Activated CD4-positive, alpha-beta T cell treated with anti-CD3 and anti-CD28 coated beads for 1 hour (primary cell): ENCODE measurements around the gene FAM110D.

ENCODE experiments used
- DNase-seq: peaks from one replicate; pipeline ENCODE4 v3.0.0-alpha.2; 2020

The FAM110D gene

DNA sequence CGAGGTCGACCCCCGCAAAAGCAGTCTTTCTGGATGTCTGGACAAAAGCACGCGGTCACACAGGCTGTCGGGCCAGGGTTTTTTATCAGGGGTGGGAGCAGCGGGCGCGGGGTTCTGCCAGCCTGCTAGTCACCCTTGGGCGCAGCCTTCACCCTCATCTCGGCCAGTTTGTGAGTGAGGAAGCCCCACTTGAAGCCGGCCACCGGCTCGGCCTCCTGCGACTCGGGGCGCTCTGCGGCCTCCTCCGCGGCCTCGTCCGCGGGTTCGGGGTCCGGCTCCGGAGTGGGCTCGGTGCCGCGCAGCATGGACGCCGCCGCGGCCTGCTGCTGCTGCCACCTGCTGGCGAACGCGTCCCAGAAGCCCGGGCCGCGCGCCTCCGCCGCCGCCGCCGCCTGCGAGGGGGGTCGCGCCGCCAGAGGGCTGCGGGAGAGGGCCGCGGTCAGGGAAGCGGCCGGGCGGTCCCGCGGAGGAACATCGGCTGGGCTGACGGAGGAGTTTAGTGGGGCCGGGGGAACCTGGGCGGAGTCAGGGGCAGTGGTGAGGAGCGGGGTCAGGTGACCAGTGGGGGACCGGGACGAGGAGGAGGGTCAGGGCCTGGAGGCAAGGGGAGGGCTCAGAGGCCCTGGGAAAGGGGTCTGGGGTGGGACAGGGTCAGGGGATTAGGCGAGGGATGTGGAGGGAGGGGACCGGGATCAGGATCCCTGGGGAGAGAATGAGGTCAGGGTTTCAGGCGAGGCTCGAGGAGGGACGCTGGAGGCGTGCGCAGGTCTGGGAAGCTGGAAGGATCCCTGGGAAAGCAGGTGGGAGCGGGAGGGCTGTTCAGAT, 5.4 kb downstream of the FAM110D start:
- peak; percentile 35 for DNase-seq

GRCh38 chr1:26164861-26165842, 6.3 kb downstream of the FAM110D start:
- DNase-seq = no peak

GRCh38 chr1:26166719-26167281, 7.9 kb downstream of the FAM110D start:
- no peak for DNase-seq

DNA sequence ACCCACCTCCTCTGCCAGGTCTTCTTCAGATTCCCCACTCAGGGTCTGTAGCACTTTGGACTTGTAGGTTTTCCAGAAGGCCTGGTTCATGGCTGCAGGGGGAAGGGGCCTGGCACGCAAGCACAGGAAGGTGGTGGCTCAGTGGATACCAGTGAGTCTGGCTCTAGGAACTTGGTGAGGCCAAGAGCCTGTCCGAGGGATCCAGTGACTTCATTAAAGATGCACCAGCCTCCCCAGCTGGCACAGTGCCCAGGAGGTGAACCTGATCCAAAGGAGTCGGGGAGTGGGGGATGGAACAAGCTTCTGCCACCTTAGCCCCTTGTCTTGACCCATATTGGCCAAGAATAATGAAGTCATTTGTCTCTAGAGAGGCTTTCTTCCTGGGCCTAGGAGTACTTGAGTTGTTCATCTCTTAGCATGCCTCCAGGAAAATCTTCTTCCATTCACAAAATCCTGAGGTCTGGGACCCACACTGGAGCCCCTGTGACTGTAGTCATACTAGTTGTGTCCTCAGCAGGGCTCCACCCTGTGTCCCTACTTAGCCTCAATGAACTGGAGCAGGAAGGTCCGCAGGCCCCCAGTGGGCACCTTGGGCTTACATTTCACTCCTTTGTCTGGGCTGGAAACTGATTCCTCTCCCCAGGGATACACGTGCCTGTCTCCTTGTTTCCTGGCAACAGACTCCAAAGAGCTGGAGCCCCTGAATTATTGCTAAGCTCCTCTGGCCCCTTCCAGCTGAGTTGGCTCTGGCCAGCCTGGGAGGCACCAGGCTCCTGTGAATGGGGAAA, 9.7 kb downstream of the FAM110D start, which contains the start of gene C1orf232:
TSS of gene C1orf232 (minus strand) at position 554 of the 788 bp plus-strand sequence. CDS start at position 90, 464 bp downstream.
- DNase-seq = no peak

GRCh38 chr1:26169198-26169554, 10.3 kb downstream of the FAM110D start:
- DNase-seq = no peak

- DNase-seq = peak; percentile 78
Observed at GRCh38 chr1:26169669-26170471, 11.0 kb downstream of the FAM110D start, which contains the start of gene ZNF593. ZNF593 (plus strand) TSS chr1:26169908; CDS start chr1:26169984, 76 bp downstream.

DNA sequence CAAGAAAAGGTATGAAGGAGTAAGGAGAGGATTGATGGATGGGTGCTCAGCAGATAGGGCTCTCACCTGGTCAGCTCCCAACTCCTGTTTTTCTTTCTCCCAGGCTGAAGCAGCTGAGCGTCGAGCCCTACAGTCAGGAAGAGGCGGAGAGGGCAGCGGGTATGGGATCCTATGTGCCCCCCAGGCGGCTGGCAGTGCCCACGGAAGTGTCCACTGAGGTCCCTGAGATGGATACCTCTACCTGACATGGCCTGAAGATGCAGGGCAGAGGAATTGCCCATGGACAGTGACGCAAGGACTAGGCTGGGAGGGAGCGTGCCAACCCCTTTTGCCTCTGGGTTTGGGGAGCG, 11.6 kb downstream of the FAM110D start:
- no peak for DNase-seq

DNA sequence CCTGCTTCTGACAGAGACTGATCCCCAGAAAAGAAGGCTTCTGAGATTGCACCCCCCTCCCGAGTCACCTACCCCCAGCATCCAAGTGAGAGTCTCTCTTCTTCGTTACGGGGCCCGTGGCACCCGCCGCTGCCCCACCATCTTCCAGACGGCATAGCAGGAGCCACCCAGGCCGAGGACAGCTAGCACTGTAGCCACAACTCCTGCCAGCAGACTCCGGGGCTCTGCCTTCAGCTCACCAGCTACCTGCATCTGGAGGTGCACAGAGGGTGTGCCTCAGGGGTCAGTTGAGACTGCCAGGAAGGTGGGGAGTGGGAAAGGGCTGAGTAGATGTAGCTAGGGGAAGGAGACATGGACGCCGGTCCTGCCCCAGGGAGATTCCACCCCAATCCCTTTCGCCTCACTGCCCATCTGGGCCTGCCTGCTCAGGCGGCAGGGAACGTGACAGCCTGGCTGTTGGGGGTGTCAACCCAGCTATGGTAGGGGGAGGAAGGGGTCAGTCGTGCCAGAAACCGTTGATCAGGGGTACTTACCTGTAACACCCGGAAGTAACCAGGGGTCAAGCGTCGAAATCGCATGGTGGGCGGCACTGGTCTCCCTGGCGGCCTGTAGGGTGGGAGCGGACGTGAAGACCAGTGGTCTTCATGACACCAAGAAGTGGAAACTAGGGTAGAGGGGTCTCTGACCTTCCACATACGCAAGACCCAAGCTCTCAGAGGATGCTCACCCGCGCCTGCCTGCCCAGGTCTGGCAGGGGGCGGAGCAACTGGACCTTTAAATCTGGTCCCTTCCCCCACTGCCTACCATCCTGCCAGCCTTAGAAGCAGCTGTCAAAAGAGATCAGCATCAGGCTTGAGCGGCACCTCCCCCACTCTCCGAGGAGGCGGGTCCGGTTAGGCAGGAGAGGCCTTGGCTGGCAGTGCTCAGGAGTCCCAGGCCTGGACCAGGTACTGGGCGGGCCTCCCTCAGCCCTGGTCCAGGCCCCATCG, 12.5 kb downstream of the FAM110D start, which contains the start of gene ZNF593OS:
TSS of gene ZNF593OS (minus strand) at position 749 of the 989 bp plus-strand sequence. CDS start at position 578, 171 bp downstream.
- no peak for DNase-seq

GRCh38 chr1:26175346-26175745, 16.5 kb downstream of the FAM110D start:
- DNase-seq = no peak

DNA sequence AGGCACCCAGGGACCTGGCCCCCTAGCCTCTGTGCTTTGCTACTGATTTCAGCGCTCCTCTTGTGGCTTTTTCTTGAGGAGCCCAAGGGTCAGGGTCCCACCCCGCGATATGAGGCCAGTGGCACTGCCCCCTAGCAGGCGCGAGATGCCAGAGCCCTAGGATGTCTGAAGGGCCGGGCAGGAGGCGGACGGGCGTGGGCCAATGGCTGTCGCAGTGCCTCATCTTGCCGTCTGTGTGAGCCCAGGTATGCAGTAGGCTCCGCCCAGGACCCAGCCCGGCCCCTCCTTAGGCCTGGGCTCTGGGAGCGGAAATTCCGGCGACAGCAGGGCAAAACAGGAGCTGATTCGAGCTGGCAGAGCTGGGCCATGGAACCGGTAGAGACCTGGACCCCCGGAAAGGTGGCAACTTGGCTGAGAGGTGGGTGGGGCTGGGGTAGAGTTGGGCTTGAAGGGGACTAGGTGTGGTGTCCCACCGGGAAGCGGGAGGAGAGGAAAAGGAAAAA, 18.4 kb downstream of the FAM110D start, which contains the start of gene CNKSR1:
TSS of gene CNKSR1 (plus strand) at position 310 of the 503 bp plus-strand sequence. CDS start at position 367, 57 bp downstream.
- DNase-seq = no peak

DNA sequence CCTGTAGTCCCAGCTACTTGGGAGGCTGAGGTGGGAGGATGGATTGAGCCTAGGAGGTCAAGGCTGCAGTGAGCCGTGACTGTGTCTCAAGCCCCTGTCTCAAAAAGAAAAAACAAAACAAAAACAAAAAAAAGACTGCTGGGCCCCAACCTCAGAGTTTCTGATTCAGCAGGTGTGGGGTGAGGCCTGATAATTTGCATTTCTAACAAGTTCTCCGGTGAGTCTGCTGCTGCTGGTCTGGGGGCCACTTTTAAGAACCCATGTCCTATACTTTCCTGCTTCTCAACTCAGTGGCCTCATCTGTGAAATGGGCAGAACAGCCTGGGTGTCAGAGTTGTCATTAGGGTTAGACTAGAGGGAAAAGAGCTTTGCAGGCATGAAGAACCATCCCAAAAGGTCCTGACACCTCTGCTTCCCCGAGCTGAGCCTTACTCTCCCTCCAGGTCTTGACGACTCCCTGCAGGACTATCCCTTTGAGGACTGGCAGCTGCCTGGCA, 21.2 kb downstream of the FAM110D start:
- no peak for DNase-seq

DNA sequence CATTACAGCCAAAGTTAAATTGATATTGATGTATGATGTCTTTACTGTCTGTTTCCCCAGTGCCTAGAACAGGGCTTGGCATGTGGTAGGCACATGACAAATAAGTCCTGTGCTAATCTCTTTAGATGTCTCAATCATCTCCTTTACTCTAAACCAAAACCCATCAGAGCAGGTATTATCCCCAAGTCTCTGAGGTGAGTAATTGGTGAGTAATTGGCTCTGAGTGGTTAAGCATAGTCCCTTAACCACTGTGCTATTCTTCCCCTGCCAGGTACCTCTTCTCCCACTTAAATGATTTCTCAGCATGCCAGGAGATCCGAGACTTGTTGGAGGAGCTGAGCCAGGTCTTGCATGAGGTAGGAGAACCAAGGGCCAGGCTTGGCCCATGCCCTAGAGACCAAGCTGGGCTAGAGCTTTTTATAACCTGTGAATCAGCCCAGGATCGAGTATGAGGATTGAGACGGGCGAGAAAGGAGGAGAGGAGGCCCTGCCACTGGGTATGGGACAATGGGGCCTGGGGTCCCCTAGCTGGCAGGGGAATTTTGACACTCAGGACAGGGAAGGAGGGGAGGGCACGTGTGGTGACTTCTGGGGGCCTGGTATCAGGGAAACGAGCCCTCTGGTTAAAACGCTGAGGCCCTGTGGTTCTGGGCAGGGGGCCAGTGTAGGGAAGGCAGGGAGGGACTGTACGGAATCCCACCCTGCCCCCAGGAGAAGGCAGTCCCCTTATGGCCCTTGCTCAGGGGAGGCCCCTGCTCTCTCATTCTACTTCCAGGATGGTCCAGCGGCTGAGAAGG, 22.9 kb downstream of the FAM110D start:
- DNase-seq = no peak

- no peak for DNase-seq
Observed at GRCh38 chr1:26182383-26182696, 23.5 kb downstream of the FAM110D start.

DNA sequence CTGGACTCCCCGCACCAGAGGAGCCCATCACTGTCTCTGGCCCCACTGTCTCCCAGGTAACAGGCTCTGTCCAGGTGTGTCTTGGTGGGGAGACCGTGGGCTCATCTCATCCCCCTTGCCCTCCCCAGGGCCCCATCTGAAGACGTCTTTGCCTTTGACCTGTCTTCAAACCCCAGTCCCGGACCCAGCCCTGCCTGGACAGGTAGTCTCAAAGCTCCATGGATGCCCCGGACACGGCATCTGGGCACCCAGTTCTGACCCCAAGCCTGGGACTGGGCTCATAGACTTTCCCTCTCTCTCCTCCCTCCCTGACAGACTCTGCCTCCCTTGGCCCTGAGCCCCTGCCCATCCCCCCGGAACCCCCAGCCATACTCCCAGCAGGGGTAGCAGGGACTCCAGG, 25.2 kb downstream of the FAM110D start:
- no peak for DNase-seq

DNA sequence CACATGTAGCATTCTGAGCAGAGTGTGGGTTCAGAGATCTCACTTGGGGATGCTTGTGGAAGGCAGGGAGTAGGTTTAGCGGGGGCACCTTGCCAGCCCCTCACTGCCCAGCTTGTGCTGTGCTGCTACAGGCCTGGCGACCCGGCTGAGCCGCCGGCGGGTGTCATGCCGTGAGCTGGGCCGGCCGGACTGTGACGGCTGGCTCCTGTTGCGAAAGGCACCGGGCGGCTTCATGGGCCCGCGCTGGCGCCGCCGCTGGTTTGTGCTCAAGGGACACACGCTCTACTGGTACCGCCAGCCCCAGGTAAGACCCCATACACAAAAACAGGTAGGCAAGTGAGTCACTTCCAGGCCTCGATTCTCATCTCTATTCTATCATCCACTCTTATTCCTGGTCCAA, 26.0 kb downstream of the FAM110D start:
- no peak for DNase-seq

DNA sequence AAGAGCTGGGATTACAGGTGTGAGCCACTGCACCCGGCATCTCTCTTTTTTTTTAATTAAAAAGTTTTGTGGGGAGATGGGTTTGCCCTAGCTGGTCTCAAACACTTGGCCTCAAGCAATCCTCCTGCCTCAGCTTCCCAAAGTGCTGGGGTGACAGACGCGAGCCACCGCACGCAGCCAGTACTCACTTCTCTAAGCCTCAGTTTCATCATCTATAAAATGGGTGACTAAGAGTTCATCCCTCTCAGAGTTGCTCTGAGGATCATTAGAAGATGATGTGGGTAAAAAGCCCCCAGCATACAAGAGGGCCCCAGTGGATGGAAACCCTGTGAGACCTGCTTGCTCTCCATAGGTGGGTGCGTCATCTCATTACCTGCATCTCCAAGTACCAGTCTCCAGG, 29.0 kb downstream of the FAM110D start:
- no peak for DNase-seq

DNA sequence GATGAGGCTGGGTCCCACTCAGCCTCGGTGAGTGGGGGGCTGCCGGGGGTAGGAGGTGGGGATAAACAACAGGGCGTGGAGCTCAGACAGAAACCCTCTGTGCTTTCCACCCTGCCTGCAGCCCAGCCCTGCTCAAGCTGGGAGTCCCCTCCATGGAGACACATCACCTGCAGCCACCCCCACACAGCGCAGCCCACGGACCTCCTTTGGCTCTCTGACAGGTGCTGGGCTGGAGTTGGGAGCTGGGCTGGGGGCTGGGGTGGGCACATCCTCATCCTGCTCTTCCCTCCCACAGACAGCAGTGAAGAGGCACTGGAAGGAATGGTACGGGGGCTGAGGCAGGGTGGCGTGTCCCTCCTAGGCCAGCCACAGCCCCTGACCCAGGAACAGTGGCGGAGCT, 29.6 kb downstream of the FAM110D start:
- DNase-seq = no peak

DNA sequence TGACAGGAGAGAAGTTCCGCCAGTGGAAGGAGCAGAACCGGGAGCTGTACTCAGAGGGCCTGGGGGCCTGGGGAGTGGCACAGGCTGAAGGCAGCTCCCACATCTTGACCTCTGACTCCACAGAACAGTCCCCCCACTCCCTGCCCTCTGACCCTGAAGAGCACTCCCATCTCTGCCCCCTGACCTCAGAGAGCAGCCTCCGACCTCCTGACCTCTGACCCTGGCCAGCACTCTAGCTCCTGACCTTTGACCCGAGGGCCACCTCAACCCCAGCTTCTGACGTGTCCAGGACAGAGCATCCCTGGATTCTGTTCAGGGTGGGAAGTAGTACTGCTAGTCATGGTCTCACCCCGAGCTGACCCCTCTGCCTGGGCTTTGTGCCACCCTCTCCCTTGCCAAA, 30.5 kb downstream of the FAM110D start:
- no peak for DNase-seq

DNA sequence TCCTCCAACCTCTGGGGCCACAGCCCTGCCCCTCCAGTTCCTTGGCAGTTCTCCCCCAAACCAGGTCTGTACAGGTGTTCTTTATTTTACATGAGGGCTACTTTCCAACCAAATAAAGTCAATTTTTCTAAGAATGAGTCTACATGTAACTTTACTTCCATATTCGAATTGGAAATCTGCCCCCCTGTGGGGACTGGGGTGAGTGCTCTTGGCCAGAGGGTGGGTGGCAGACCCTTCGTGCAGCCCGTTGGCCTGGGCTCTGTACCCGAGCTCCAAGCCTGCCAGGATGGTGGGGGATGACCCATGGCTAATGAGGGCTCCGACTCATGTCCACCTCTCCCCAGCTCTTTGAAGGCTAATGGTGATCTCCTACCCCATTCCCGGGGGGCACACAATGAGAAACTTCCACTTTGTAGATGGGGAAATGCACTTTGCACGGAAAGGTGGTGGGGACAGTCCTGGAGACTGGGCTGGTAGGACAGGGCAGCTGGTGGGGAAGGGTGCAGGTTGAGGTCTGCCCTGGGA, 30.9 kb downstream of the FAM110D start:
- no peak for DNase-seq
